Activated B cell treated with CpG ODN at 0.5 μM for 24 hours (primary cell): ENCODE measurements around the gene KIAA1217. TPM values are rescaled to one million over a fixed set of nuclear protein-coding genes. Genes with fewer than 3 reads are reported as not detected.

ENCODE experiments used
- ATAC-seq: fragments of 200-7000 bp; cut with Tn5 transposase; one replicate; pipeline ENCODE4 v1.10.0; 2021; ENCODE audit warnings: low read depth, mild to moderate bottlenecking, moderate library complexity
- CTCF ChIA-PET: fragments of 350-600 bp; sonication (Branson Sonifier 250); formaldehyde crosslinking; loops from one replicate; lab custom pipeline; 2021; ENCODE audit warnings: antibody characterized with exemption; lab: Charles Lee
- POLR2A ChIA-PET: fragments of 350-600 bp; sonication (Branson Sonifier 250); formaldehyde crosslinking; loops from one replicate; lab custom pipeline; 2021; ENCODE audit warnings: antibody characterized with exemption; lab: Charles Lee
- DNase-seq: peaks from one replicate; pipeline ENCODE4 v3.0.0; 2022
- H3K27ac Mint-ChIP-seq: one replicate; pipeline ENCODE4 v1.8.0; 2020; ENCODE audit warnings: mixed read lengths
- H3K27me3 Mint-ChIP-seq: one replicate; pipeline ENCODE4 v1.8.0; 2021; ENCODE audit warnings: mixed read lengths
- H3K36me3 Mint-ChIP-seq: one replicate; pipeline ENCODE4 v1.8.0; 2021; ENCODE audit warnings: low read depth, mixed read lengths
- H3K4me1 Mint-ChIP-seq: one replicate; pipeline ENCODE4 v1.8.0; 2021; ENCODE audit warnings: mixed read lengths
- H3K4me3 Mint-ChIP-seq: one replicate; pipeline ENCODE4 v1.8.0; 2020; ENCODE audit warnings: mild to moderate bottlenecking, mixed read lengths
- H3K9me3 Mint-ChIP-seq: one replicate; pipeline ENCODE4 v1.8.0; 2020; ENCODE audit warnings: mixed read lengths
- intact Hi-C: fragments of 100-400 bp; cut with micrococcal nuclease; formaldehyde crosslinking; loops from one replicate; pipeline ENCODE4 v1.15.1; 2024
- total RNA-seq: library from RNA; stranded (reverse); gene quantifications from 2 replicates; pipeline ENCODE4 v1.2.3, GENCODE V29; 2022
- TF ChIP-seq, protein P1 (sequence below): fragments of 200-600 bp; IDR thresholded peaks from one replicate; pipeline ENCODE4 v1.8.0; 2022; ENCODE audit warnings: antibody characterized with exemption, mild to moderate bottlenecking

KIAA1217 gene
- total RNA-seq, 1 donor from 2014 or later: 0.71 TPM

DNA sequence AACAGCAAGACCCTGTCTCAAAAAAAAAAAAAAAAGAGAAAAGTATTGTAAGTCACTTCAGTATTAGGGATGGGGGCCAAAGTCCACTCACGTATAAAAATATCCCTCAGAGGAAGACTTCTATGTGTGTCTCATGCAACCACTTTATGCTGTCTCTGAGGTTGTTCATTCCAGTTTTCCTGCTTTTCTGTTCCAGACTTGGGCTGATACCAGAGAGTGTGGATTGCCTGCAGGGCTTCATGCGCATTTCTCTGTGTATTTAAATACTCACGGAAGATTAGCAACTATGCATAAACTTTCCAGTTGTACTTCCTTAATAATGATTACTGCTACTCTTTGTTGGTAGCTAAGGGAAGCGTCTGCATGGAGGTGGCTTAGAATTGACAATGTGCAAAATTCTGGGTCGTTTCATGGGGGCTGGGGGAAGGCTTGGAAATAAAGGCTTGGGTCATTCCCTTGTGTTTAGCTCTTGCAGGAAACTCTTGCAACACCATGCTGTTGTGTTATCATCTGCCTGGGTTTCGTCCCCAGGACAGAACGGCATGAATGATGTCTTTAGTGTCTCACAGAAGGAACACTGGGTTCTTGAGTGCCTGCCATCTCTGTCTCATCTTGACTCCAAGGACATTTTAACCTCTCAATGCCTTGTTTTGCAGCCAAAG is 54.1 kb downstream of the KIAA1217 start:
- POLR2A ChIA-PET: no interaction called here

DNA sequence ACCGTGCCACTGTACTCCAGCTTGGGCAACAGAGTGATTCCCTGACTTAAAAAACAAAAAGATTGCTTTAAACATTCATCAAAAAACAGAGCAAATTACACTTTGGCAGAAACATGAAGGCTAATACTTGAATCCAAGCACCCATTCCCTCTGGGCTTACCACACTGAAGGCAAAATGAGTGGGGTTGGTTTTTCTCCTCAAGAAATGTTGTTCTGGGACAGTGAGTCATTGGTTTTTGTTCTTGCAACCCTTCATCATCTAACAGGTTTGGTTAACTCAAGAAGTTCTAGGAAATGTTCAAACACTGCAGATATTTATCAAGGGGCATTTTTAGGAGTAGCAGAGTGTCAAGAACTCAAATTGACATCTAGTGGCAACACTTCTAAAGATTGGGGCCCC is 60.5 kb downstream of the KIAA1217 start:
- DNase-seq: no peak
- CTCF ChIA-PET: no interaction called here
- no peak overlapping the region for H3K4me3 Mint-ChIP-seq
- POLR2A ChIA-PET: no interaction called here
- TF ChIP-seq, protein P1, sequence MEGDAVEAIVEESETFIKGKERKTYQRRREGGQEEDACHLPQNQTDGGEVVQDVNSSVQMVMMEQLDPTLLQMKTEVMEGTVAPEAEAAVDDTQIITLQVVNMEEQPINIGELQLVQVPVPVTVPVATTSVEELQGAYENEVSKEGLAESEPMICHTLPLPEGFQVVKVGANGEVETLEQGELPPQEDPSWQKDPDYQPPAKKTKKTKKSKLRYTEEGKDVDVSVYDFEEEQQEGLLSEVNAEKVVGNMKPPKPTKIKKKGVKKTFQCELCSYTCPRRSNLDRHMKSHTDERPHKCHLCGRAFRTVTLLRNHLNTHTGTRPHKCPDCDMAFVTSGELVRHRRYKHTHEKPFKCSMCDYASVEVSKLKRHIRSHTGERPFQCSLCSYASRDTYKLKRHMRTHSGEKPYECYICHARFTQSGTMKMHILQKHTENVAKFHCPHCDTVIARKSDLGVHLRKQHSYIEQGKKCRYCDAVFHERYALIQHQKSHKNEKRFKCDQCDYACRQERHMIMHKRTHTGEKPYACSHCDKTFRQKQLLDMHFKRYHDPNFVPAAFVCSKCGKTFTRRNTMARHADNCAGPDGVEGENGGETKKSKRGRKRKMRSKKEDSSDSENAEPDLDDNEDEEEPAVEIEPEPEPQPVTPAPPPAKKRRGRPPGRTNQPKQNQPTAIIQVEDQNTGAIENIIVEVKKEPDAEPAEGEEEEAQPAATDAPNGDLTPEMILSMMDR: no peak
- H3K4me1 Mint-ChIP-seq: no peaks in the 10 kb centered on the region
- ATAC-seq: no peak
- no peaks in the 10 kb centered on the region for H3K27me3 Mint-ChIP-seq
- H3K27ac Mint-ChIP-seq: no peak overlapping the region
- intact Hi-C loops: no loop called here
- H3K36me3 Mint-ChIP-seq: no peaks in the 10 kb centered on the region
- no peaks in the 10 kb centered on the region for H3K9me3 Mint-ChIP-seq

More for the DNA sequence above, 54.1 kb downstream of the KIAA1217 start:
- H3K27ac Mint-ChIP-seq: no peak overlapping the region
- H3K9me3 Mint-ChIP-seq: peaks cover 2% of the 10 kb centered on the region
- H3K4me3 Mint-ChIP-seq: no peak overlapping the region
- H3K4me1 Mint-ChIP-seq: no peaks in the 10 kb centered on the region
- H3K27me3 Mint-ChIP-seq: no peaks in the 10 kb centered on the region
- CTCF ChIA-PET: no interaction called here
- no peaks in the 10 kb centered on the region for H3K36me3 Mint-ChIP-seq
- DNase-seq: no peak
- intact Hi-C loops: no loop called here
- ATAC-seq: no peak
- TF ChIP-seq, protein P1: no peak

DNA sequence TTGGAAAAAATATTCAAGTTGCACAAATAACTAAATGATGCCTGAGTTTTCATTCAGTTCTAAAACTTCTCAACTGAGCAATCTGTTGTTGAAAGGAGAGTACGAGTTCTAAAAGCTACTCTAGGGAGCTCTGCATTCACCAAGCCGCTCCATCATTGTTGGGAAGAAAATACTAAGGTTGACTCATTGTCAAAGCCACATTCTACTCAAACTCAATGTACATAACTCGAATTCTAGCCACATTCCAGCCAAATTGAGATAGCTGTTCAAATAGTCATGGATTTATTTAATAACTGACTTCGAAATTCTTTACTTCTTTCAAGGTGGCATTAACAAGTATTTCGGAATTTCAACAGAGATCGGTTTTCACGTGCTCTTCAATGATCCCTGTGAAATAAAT is 63.4 kb downstream of the KIAA1217 start:
- TF ChIP-seq, protein P1: no peak
- no peaks in the 10 kb centered on the region for H3K9me3 Mint-ChIP-seq
- no peak for ATAC-seq
- ChIA-PET POLR2A (no interaction called here), CTCF (no interaction called here)
- H3K4me1 Mint-ChIP-seq: no peaks in the 10 kb centered on the region
- H3K36me3 Mint-ChIP-seq: no peaks in the 10 kb centered on the region
- H3K4me3 Mint-ChIP-seq: no peak overlapping the region
- intact Hi-C loops: no loop called here
- no peak overlapping the region for H3K27ac Mint-ChIP-seq
- no peaks in the 10 kb centered on the region for H3K27me3 Mint-ChIP-seq
- DNase-seq: no peak

DNA sequence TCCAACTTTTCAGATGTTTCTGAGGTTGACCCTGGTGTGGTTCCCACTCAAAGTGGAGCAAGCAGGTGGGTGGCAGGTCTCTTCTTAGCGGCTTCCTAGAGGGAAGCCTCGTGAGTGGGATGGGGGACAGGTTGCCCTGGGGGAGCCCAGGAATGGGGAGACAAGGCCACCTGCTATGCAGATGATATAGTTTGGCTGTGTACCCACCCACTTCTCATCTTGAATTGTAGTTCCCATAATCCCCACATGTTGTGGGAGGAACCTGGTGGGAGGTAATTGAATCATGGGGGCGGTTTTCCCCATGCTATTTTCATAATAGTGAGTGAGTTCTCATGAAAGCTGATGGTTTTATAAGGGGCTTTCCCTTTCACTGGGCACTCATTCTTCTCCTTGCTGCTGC is 68.3 kb downstream of the KIAA1217 start:
- Mint-ChIP-seq H3K4me1 (no peaks in the 10 kb centered on the region), H3K27me3 (no peaks in the 10 kb centered on the region), H3K27ac (no peak overlapping the region), H3K36me3 (no peaks in the 10 kb centered on the region), H3K4me3 (no peak overlapping the region), H3K9me3 (peaks cover 6% of the 10 kb centered on the region)
- ChIA-PET POLR2A (no interaction called here), CTCF (no interaction called here)
- ATAC-seq (no peak), DNase-seq (no peak)
- TF ChIP-seq, protein P1: no peak
- intact Hi-C loops: no loop called here

DNA sequence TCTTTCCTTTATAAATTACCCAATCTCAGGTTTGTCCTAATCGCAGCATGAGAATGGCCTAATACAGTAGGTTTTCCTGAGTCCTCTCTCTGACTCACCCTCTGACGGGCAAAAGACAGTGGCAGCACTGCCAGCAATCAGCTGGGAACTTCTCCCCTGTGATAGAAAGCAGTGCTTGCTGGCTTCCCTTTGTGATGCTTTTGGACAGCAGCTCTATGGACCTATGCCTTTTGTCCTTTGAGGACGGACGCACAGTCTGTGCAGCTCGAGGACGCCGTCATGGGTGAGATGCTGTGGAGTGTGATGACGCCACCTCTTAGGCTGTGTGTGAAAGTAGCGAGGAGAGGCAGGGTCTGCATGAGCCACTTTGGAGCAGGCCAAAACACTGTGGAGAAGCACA is 68.8 kb downstream of the KIAA1217 start:
- peaks cover 9% of the 10 kb centered on the region for H3K9me3 Mint-ChIP-seq
- H3K4me1 Mint-ChIP-seq: no peaks in the 10 kb centered on the region
- no peak overlapping the region for H3K27ac Mint-ChIP-seq
- DNase-seq: no peak
- ChIA-PET CTCF (no interaction called here), POLR2A (no interaction called here)
- no peaks in the 10 kb centered on the region for H3K27me3 Mint-ChIP-seq
- intact Hi-C loops: no loop called here
- H3K4me3 Mint-ChIP-seq: no peak overlapping the region
- TF ChIP-seq, protein P1: no peak
- H3K36me3 Mint-ChIP-seq: no peaks in the 10 kb centered on the region
- no peak for ATAC-seq
